ENCODE data around the gene ANKMY1. TPM values are rescaled to one million over a fixed set of nuclear protein-coding genes. Genes with fewer than 3 reads are reported as not detected.

The ANKMY1 gene
- total RNA-seq, 1 experiment from 2014 or later: 28.3 TPM

DNA sequence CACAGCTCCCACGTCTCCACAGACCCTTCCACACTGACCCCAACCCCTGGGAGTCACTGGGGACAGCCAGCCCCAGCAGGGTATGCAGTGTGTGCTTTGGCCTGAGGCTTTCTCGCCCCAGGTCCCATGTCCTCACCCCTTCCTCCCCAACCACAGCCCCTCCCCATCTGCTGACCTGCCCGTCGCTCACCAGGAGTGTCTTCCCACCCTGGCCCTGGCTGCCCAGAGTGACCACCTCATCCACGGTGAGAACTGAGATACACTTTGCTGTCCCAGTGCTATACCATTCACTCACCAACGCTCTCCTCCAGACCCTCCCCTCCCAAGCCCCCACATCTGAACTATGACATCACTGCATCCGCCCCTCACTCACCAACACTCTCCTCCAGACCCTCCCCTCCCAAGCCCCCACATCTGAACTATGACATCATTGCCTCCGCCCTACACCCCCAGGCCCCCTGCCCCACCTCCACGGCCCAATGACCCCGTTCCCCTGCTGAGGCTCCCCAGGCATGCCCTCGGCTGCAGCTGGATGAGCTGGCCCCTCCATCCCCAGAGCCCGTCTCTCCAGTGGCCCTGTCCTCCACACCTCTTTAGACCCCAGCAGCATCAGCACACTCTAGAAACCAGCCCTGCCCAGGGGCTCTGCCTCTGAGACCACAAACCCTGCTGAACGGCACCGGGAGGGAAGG is 55.2 kb downstream of the ANKMY1 start:
- no TSS peak for BruUV-seq (replicated peaks)
- CTCF ChIA-PET: no interaction called here
- Histone ChIP-seq H3K4me3 (replicated peaks in 1 of 2; ENCODE audit: low read depth in 1 of 2, low read length in 2 of 2) (no peak overlapping the region), H3K9me2 (ENCODE audit: insufficient read depth) (no peaks in the 10 kb centered on the region), H3K79me2 (ENCODE audit: insufficient read depth, low read length) (no peaks in the 10 kb centered on the region), H3K9me3 (ENCODE audit: control insufficient read depth in 1 of 2, insufficient read depth in 1 of 2, low read depth in 1 of 2, low read length in 2 of 2) (no peaks in the 10 kb centered on the region), H3K4me1 (ENCODE audit: control insufficient read depth in 1 of 2, insufficient read depth in 2 of 2, low read length in 2 of 2) (no peaks in the 10 kb centered on the region), H3K4me2 (ENCODE audit: low read length) (no peak overlapping the region), H3K9ac (ENCODE audit: low read length) (no peak overlapping the region), H3K27me3 (ENCODE audit: insufficient read depth, low read length) (no peaks in the 10 kb centered on the region), H4K20me1 (ENCODE audit: insufficient read depth) (no peaks in the 10 kb centered on the region), H2AFZ (ENCODE audit: low read depth, low read length, poor library complexity, severe bottlenecking) (no peak overlapping the region), H3K27ac (ENCODE audit: low read depth, low read length) (no peak overlapping the region), H3K36me3 (ENCODE audit: control insufficient read depth in 1 of 2, insufficient read depth in 2 of 2, low read length in 2 of 2) (no peaks in the 10 kb centered on the region)
- RAD21 ChIA-PET (ENCODE audit: low non-redundant PET in 1 of 2, low total read pairs in 2 of 2, uncharacterized antibody in 2 of 2, unreplicated experiment in 2 of 2): no interaction called here
- intact Hi-C loops (cut with micrococcal nuclease): no loop called here
- POLR2A ChIA-PET: no interaction called here
- no peak for DNase-seq (ENCODE audit: low read depth, low spot score)
- no peak for ATAC-seq
- TF ChIP-seq RAD21 (IDR thresholded peaks at IDR 0.05; ENCODE audit: low read depth): no peak
- TF ChIP-seq FOSL1 (IDR thresholded peaks at IDR 0.05; ENCODE audit: low read depth): no peak
- no peak for TF ChIP-seq SRF (IDR thresholded peaks at IDR 0.05; ENCODE audit: low read depth)
- no peak for TF ChIP-seq TCF7L2 (IDR thresholded peaks at IDR 0.05; ENCODE audit: borderline replicate concordance, extremely low read depth, insufficient read depth, insufficient read length)
- TF ChIP-seq CBX3 (IDR thresholded peaks at IDR 0.05; ENCODE audit: low read depth): no peak
- no peak for TF ChIP-seq JUND (IDR thresholded peaks at IDR 0.05)
- TF ChIP-seq SP1 (IDR thresholded peaks at IDR 0.05; ENCODE audit: low read depth): no peak
- TF ChIP-seq, protein P1, sequence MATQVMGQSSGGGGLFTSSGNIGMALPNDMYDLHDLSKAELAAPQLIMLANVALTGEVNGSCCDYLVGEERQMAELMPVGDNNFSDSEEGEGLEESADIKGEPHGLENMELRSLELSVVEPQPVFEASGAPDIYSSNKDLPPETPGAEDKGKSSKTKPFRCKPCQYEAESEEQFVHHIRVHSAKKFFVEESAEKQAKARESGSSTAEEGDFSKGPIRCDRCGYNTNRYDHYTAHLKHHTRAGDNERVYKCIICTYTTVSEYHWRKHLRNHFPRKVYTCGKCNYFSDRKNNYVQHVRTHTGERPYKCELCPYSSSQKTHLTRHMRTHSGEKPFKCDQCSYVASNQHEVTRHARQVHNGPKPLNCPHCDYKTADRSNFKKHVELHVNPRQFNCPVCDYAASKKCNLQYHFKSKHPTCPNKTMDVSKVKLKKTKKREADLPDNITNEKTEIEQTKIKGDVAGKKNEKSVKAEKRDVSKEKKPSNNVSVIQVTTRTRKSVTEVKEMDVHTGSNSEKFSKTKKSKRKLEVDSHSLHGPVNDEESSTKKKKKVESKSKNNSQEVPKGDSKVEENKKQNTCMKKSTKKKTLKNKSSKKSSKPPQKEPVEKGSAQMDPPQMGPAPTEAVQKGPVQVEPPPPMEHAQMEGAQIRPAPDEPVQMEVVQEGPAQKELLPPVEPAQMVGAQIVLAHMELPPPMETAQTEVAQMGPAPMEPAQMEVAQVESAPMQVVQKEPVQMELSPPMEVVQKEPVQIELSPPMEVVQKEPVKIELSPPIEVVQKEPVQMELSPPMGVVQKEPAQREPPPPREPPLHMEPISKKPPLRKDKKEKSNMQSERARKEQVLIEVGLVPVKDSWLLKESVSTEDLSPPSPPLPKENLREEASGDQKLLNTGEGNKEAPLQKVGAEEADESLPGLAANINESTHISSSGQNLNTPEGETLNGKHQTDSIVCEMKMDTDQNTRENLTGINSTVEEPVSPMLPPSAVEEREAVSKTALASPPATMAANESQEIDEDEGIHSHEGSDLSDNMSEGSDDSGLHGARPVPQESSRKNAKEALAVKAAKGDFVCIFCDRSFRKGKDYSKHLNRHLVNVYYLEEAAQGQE (IDR thresholded peaks at IDR 0.05; ENCODE audit: low read depth): no peak
- no peak for TF ChIP-seq ELF1 (IDR thresholded peaks at IDR 0.05; ENCODE audit: borderline replicate concordance, low read depth)
- TF ChIP-seq SIN3A (IDR thresholded peaks at IDR 0.05; ENCODE audit: low read depth): no peak
- TF ChIP-seq EZH2 (IDR thresholded peaks at IDR 0.05): no peak

Data from HCT116 (cell line).